ENCODE measurements around the gene AJAP1. TPM values are rescaled to one million over a fixed set of nuclear protein-coding genes. Genes with fewer than 3 reads are reported as not detected.
"Not testable (repeated sequence)": the region's sequence is repeated elsewhere in the genome, so short reads cannot be mapped to it uniquely, and the experiment has no call there.

Gene AJAP1
- polyA plus RNA-seq, 6 donors from 2014 or later: not detected

- peak overlapping the region in 1 of 8 donors; percentile 7 for H3K4me3 Mint-ChIP-seq
- DNase-seq (no peak), ATAC-seq (ENCODE audit: low read depth in 2 of 2) (no peak)
- peaks cover 0 to 1% (median 0%) of the 10 kb centered on the region in 7 donors for H3K9me3 Mint-ChIP-seq
- H3K27ac Mint-ChIP-seq: no peak overlapping the region
- no peaks in the 10 kb centered on the region for H3K36me3 Mint-ChIP-seq
- H3K27me3 Mint-ChIP-seq: peaks cover 34 to 61% (median 47%) of the 10 kb centered on the region in 3 donors
- H3K4me1 Mint-ChIP-seq: peaks cover 0 to 11% (median 0%) of the 10 kb centered on the region in 3 donors
Observed at GRCh38 chr1:4656533-4657140, 2.2 kb downstream of the AJAP1 start.

- Mint-ChIP-seq H3K36me3 (no peaks in the 10 kb centered on the region), H3K4me3 (no peak overlapping the region), H3K27me3 (peaks cover 38 to 66% (median 53%) of the 10 kb centered on the region in 3 donors), H3K9me3 (peaks cover 0 to 3% (median 0%) of the 10 kb centered on the region in 7 donors), H3K27ac (no peak overlapping the region), H3K4me1 (peaks cover 0 to 11% (median 0%) of the 10 kb centered on the region in 3 donors)
- no peak for DNase-seq
- no peak for ATAC-seq (ENCODE audit: low read depth in 2 of 2)
Observed at GRCh38 chr1:4657244-4657789, 2.9 kb downstream of the AJAP1 start.

DNA sequence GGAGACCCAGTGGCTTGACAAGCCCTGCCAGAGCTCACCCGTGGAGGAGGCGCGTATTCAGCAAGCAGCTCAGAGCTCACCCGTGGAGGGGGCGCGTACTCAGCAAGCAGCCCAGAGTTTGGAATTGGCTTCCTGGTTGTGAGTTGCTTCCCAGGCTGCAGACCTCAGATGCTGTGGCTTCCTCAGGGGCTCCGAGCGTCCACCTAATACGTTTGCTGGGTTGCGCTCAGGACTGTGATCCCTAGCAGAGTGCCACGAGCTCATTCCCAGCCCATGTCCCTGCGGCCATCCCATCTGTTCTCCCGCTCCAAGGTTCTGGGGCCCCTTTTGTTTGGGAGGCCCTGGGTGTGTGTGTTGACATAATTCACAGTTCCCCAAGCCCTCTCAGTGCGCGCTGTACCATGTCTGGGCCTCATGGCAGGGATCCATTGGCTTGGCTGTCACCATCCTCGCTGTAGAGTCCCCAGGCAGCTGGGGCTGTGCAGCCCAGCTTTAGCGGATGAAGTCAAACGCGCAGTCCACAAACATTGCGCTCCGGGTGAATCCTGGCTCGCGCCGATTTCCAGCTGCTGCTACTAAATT lies 3.6 kb downstream of the AJAP1 start:
- Mint-ChIP-seq H3K27me3 (peaks cover 39 to 71% (median 60%) of the 10 kb centered on the region in 3 donors), H3K4me3 (no peak overlapping the region), H3K9me3 (peaks cover 0 to 3% (median 0%) of the 10 kb centered on the region in 7 donors), H3K36me3 (no peaks in the 10 kb centered on the region), H3K4me1 (peaks cover 0 to 11% (median 0%) of the 10 kb centered on the region in 3 donors), H3K27ac (no peak overlapping the region)
- ATAC-seq (ENCODE audit: low read depth in 2 of 2) (no peak), DNase-seq (no peak)

- Mint-ChIP-seq H3K27ac (peak overlapping the region in 1 of 6 donors; percentile 47), H3K36me3 (no peaks in the 10 kb centered on the region), H3K4me3 (no peak overlapping the region), H3K27me3 (peaks cover 39 to 68% (median 67%) of the 10 kb centered on the region in 3 donors), H3K9me3 (peaks cover 0 to 3% (median 0%) of the 10 kb centered on the region in 7 donors), H3K4me1 (peaks cover 0 to 11% (median 0%) of the 10 kb centered on the region in 3 donors)
- DNase-seq (no peak), ATAC-seq (ENCODE audit: low read depth in 2 of 2) (no peak)
Observed at GRCh38 chr1:4658643-4659628, 4.5 kb downstream of the AJAP1 start.

GRCh38 chr1:4660917-4661594 lies 6.6 kb downstream of the AJAP1 start:
- peaks cover 44 to 77% (median 70%) of the 10 kb centered on the region in 3 donors for H3K27me3 Mint-ChIP-seq

GRCh38 chr1:4661595-4661917 lies 7.1 kb downstream of the AJAP1 start:
- H3K4me1 Mint-ChIP-seq: peaks cover 0 to 7% (median 0%) of the 10 kb centered on the region in 3 donors
- H3K9me3 Mint-ChIP-seq: peaks cover 0 to 3% (median 0%) of the 10 kb centered on the region in 7 donors
- ATAC-seq (ENCODE audit: low read depth in 2 of 2) (no peak), DNase-seq (no peak)
- H3K36me3 Mint-ChIP-seq: no peaks in the 10 kb centered on the region
- H3K4me3 Mint-ChIP-seq: no peak overlapping the region
- peaks cover 40 to 74% (median 65%) of the 10 kb centered on the region in 3 donors for H3K27me3 Mint-ChIP-seq
- no peak overlapping the region for H3K27ac Mint-ChIP-seq

More at GRCh38 chr1:4660917-4661594, 6.6 kb downstream of the AJAP1 start:
- DNase-seq: no peak
- no peaks in the 10 kb centered on the region for H3K36me3 Mint-ChIP-seq
- ATAC-seq (ENCODE audit: low read depth in 2 of 2): no peak
- no peak overlapping the region for H3K27ac Mint-ChIP-seq
- peaks cover 0 to 3% (median 0%) of the 10 kb centered on the region in 7 donors for H3K9me3 Mint-ChIP-seq
- H3K4me3 Mint-ChIP-seq: no peak overlapping the region
- peaks cover 0 to 11% (median 0%) of the 10 kb centered on the region in 3 donors for H3K4me1 Mint-ChIP-seq

DNA sequence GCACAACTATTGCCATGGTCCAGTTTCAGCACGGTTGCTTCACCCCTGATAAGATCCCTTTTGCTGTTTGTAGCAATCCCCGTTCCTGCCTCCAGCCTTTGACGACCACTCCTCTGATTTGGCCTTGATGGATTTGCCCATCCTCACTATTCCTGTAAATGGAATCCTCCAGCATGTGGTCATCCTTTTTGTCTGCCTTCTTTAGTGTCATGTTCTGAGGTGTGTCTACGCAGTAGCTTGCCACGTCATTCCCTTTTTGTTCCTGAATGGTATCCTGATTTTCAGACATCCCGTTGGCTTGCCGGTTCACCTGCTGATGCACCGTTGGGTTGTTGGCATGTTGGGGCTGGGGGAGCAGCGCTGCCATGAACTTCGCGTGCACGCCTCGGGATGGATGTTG lies 7.8 kb downstream of the AJAP1 start:
- DNase-seq (no peak), ATAC-seq (ENCODE audit: low read depth in 2 of 2) (no peak)
- Mint-ChIP-seq H3K4me3 (no peak overlapping the region), H3K9me3 (peaks cover 0 to 2% (median 0%) of the 10 kb centered on the region in 7 donors), H3K27me3 (peaks cover 34 to 68% (median 59%) of the 10 kb centered on the region in 3 donors), H3K4me1 (peaks cover 0 to under 1% (median 0%) of the 10 kb centered on the region in 3 donors), H3K36me3 (no peaks in the 10 kb centered on the region), H3K27ac (no peak overlapping the region)

DNA sequence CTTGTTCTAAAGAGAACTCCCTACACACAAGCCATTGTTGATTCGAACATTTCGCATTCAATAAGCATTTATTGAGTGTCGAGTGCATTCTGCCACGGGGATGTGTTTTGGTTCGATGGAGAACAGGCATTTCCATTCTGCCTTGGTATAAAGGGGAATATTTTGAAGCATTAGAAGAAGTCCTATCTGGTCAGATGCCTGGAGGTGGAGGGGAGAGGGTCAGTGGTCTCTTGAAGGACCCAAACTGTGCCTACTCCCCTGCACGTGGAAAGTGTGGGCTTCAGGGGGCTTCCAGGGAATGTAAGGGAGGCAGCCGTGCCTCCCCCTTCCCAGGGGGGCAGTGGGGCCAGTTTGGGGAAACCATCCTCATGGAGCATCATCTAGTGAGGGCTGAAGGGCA lies 8.3 kb downstream of the AJAP1 start:
- DNase-seq (no peak), ATAC-seq (ENCODE audit: low read depth in 2 of 2) (no peak)
- Mint-ChIP-seq H3K4me3 (no peak overlapping the region), H3K4me1 (no peaks in the 10 kb centered on the region), H3K27me3 (peaks cover 34 to 63% (median 53%) of the 10 kb centered on the region in 3 donors), H3K36me3 (no peaks in the 10 kb centered on the region), H3K9me3 (peaks cover 0 to 3% (median 0%) of the 10 kb centered on the region in 7 donors), H3K27ac (no peak overlapping the region)

DNA sequence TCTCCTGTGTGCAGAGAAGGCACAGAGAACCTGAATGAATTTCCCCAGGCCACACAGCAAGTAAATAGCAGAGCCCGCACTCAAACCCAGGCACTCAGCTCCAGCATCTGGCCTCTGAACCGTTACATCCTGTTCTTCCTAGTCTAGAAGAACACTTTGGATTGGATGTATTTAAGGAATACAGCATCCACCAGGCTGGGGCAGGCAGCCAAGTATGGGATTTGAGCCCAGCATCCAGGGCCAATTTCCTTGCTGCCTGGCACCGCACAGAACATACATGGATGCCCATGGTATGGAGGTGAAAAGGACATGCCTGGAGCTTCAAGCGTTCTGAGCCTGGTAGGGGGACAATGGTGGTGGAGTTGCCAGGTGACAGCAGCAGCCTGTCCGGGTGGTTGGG lies 9.7 kb downstream of the AJAP1 start:
- Mint-ChIP-seq H3K4me3 (no peak overlapping the region), H3K36me3 (no peaks in the 10 kb centered on the region), H3K27ac (no peak overlapping the region), H3K9me3 (peaks cover 0 to 4% (median 2%) of the 10 kb centered on the region in 7 donors), H3K27me3 (peaks cover 25 to 53% (median 39%) of the 10 kb centered on the region in 3 donors), H3K4me1 (no peaks in the 10 kb centered on the region)
- ATAC-seq (ENCODE audit: low read depth in 2 of 2): no peak
- DNase-seq: no peak

- ATAC-seq (ENCODE audit: low read depth in 2 of 2) (no peak), DNase-seq (no peak)
- H3K4me1 Mint-ChIP-seq: no peaks in the 10 kb centered on the region
- H3K4me3 Mint-ChIP-seq: no peak overlapping the region
- no peak overlapping the region for H3K27ac Mint-ChIP-seq
- H3K9me3 Mint-ChIP-seq: peaks cover 0 to 4% (median 2%) of the 10 kb centered on the region in 7 donors
- no peaks in the 10 kb centered on the region for H3K36me3 Mint-ChIP-seq
- H3K27me3 Mint-ChIP-seq: peaks cover 20 to 48% (median 34%) of the 10 kb centered on the region in 3 donors
Observed at GRCh38 chr1:4664606-4665005, 10.2 kb downstream of the AJAP1 start.

DNA sequence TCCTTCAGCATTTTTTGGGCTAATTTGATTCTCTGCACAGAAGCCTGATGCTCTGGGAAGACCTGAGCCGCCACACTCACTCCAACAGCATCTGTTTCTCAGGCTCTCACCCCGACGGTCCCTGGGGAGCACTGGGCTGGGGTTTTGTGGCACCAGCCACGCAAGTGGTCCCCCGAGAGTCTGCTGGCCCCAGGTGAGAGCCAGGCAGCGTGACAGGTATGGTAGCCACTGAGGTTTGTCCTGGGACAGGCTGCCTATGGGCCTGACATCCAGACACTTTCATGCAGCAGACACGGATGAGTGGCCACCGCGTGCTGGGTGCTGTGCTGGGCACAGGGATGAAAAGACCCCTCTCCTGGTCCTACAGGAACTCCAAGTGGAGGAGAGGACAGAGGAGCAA lies 11.0 kb downstream of the AJAP1 start:
- Mint-ChIP-seq H3K4me3 (no peak overlapping the region), H3K4me1 (no peaks in the 10 kb centered on the region), H3K36me3 (no peaks in the 10 kb centered on the region), H3K27ac (no peak overlapping the region), H3K27me3 (peaks cover 12 to 39% (median 26%) of the 10 kb centered on the region in 3 donors), H3K9me3 (peaks cover 0 to 4% (median 2%) of the 10 kb centered on the region in 7 donors)
- no peak for ATAC-seq (ENCODE audit: low read depth in 2 of 2)
- no peak for DNase-seq

- not testable (repeated sequence) for H3K36me3 Mint-ChIP-seq; DNase-seq; H3K9me3 Mint-ChIP-seq; ATAC-seq (ENCODE audit: low read depth in 2 of 2); H3K27ac Mint-ChIP-seq; H3K4me3 Mint-ChIP-seq; H3K4me1 Mint-ChIP-seq
- H3K27me3 Mint-ChIP-seq: peaks cover 10 to 31% (median 14%) of the 10 kb centered on the region in 3 donors
Observed at GRCh38 chr1:4666683-4667082, 12.3 kb downstream of the AJAP1 start.

Data from naive B cell (primary cell).